Measurements from ENCODE around the gene CCDC9. TPM values are rescaled to one million over a fixed set of nuclear protein-coding genes. Genes with fewer than 3 reads are reported as not detected.

Gene CCDC9
- total RNA-seq, 4 donors from 2014 or later: 13.1 to 22.7 (median 18.5) TPM

DNA sequence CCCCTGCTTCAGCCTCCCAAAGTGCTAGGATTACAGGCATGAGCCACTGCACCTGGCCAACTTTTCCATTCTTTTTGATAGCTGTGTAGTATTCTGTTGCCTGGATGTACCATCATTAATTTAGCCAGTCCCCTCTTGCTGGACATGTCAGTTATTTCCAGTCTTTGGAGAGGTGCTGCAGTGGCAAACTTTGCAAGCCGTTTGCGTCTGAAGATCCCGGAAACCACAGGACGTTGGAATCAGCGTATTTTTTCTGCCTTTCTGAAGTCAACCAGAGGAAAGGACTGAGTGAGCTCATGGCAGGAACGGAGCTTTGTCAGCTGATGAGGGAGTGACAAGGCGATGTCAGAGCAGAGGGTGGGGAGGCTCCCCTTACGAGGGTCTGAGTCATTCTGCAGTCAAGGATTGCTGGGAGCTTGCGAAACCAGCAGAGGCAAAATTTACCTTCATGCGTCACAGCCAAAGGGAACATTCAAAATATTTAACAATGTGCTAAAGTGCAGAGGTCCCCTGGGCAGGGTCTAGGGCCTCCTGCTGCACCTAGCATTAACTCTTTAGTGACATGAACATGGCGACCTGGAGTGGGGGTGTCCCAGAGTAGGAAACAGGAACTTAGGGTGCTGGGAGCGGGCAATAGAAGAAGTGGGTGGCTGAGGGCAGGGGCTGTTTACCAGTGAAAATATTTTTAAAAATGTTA lies 58.9 kb downstream of the CCDC9 start:
- no peaks in the 10 kb centered on the region for H3K9me3 ChIP-seq
- H3K27ac ChIP-seq: peak overlapping the region in 1 of 4 donors; percentile 15
- intact Hi-C loops (cut with DNase I; ENCODE audit: low total_unique reads): no loop called here
- peaks cover 9 to 31% (median 27%) of the 10 kb centered on the region in 3 donors for H3K27me3 ChIP-seq
- peak in 1 of 2 donors; percentile 9 for TF ChIP-seq POLR2A (IDR thresholded peaks at IDR 0.05)
- TF ChIP-seq, protein P1, sequence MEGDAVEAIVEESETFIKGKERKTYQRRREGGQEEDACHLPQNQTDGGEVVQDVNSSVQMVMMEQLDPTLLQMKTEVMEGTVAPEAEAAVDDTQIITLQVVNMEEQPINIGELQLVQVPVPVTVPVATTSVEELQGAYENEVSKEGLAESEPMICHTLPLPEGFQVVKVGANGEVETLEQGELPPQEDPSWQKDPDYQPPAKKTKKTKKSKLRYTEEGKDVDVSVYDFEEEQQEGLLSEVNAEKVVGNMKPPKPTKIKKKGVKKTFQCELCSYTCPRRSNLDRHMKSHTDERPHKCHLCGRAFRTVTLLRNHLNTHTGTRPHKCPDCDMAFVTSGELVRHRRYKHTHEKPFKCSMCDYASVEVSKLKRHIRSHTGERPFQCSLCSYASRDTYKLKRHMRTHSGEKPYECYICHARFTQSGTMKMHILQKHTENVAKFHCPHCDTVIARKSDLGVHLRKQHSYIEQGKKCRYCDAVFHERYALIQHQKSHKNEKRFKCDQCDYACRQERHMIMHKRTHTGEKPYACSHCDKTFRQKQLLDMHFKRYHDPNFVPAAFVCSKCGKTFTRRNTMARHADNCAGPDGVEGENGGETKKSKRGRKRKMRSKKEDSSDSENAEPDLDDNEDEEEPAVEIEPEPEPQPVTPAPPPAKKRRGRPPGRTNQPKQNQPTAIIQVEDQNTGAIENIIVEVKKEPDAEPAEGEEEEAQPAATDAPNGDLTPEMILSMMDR (IDR thresholded peaks at IDR 0.05 in 4 of 5, conservative IDR thresholded peaks at IDR 0.05 in 1 of 5): no peak
- H3K4me3 ChIP-seq: no peak overlapping the region
- H3K36me3 ChIP-seq: no peaks in the 10 kb centered on the region
- peak; percentile 69 to 86 for ATAC-seq
- in situ Hi-C loops (cut with MboI; ENCODE audit: low sequenced_read_pairs in 4 of 4): no loop called here
- H3K4me1 ChIP-seq: no peaks in the 10 kb centered on the region
- peak; percentile 61 to 67 for DNase-seq

DNA sequence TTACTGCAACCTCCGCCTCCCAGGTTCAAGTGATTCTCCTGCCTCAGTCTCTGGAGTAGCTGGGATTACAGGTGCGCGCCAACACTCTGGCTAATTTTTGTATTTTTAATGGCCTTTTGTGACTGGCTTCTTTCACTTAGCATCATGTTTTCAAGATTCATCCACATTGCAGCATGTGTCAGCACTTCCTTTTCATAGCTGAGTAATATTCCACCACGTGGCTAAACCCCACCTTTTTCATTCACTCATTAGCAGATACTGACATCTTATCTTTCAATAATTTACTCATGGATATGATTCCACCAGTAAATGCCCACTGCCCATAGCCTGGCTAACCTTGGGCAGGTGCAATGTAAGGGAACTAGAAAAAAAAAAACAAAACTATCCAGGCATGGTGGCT lies 60.2 kb downstream of the CCDC9 start:
- DNase-seq (no peak), ATAC-seq (no peak)
- in situ Hi-C loops (cut with MboI; ENCODE audit: low sequenced_read_pairs in 4 of 4): no loop called here
- peaks cover 9 to 23% (median 20%) of the 10 kb centered on the region in 3 donors for H3K27me3 ChIP-seq
- intact Hi-C loops (cut with DNase I; ENCODE audit: low total_unique reads): no loop called here
- H3K9me3 ChIP-seq: no peaks in the 10 kb centered on the region
- H3K4me3 ChIP-seq: no peak overlapping the region
- TF ChIP-seq POLR2A (IDR thresholded peaks at IDR 0.05): no peak
- TF ChIP-seq, protein P1 (IDR thresholded peaks at IDR 0.05 in 4 of 5, conservative IDR thresholded peaks at IDR 0.05 in 1 of 5): no peak
- no peaks in the 10 kb centered on the region for H3K4me1 ChIP-seq
- no peaks in the 10 kb centered on the region for H3K36me3 ChIP-seq
- H3K27ac ChIP-seq: no peak overlapping the region

DNA sequence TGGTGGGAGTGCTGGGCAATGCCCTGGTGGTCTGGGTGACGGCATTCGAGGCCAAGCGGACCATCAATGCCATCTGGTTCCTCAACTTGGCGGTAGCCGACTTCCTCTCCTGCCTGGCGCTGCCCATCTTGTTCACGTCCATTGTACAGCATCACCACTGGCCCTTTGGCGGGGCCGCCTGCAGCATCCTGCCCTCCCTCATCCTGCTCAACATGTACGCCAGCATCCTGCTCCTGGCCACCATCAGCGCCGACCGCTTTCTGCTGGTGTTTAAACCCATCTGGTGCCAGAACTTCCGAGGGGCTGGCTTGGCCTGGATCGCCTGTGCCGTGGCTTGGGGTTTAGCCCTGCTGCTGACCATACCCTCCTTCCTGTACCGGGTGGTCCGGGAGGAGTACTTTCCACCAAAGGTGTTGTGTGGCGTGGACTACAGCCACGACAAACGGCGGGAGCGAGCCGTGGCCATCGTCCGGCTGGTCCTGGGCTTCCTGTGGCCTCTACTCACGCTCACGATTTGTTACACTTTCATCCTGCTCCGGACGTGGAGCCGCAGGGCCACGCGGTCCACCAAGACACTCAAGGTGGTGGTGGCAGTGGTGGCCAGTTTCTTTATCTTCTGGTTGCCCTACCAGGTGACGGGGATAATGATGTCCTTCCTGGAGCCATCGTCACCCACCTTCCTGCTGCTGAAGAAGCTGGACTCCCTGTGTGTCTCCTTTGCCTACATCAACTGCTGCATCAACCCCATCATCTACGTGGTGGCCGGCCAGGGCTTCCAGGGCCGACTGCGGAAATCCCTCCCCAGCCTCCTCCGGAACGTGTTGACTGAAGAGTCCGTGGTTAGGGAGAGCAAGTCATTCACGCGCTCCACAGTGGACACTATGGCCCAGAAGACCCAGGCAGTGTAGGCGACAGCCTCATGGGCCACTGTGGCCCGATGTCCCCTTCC lies 63.9 kb downstream of the CCDC9 start:
- peaks cover 13 to 20% (median 15%) of the 10 kb centered on the region in 3 donors for H3K27me3 ChIP-seq
- DNase-seq: no peak
- H3K4me1 ChIP-seq: no peaks in the 10 kb centered on the region
- no peak overlapping the region for H3K4me3 ChIP-seq
- intact Hi-C loops (cut with DNase I; ENCODE audit: low total_unique reads) (no loop called here), in situ Hi-C loops (cut with MboI; ENCODE audit: low sequenced_read_pairs in 4 of 4) (no loop called here)
- H3K9me3 ChIP-seq: no peaks in the 10 kb centered on the region
- no peak for ATAC-seq
- TF ChIP-seq POLR2A (IDR thresholded peaks at IDR 0.05): no peak
- TF ChIP-seq, protein P1 (IDR thresholded peaks at IDR 0.05 in 4 of 5, conservative IDR thresholded peaks at IDR 0.05 in 1 of 5): no peak
- no peaks in the 10 kb centered on the region for H3K36me3 ChIP-seq
- H3K27ac ChIP-seq: no peak overlapping the region

MicroRNAs encoded within 50 kb of the gene (microRNA counts, 767-probe panel; counts per million panel counts)
- 356 to 448 counts per million in 2 donors for microRNA hsa-miR-3190-5p

Small RNAs within 50 kb of the gene (microRNA-seq; reads per million reads assigned to microRNA genes)
- 0 reads per million in 2 donors for gene MIR3190 (ENCODE audit: borderline replicate concordance in 2 of 2)
- 0 reads per million in 2 donors for gene MIR3191 (ENCODE audit: borderline replicate concordance in 2 of 2)

Other genes starting within 250 kb of the CCDC9 start
- 1 to 10 TPM in 1 of 4 donors, under 1 TPM in 1, not detected in 2; 0.61 to 1.1 TPM for gene NPAS1, start 236.7 kb upstream of the CCDC9 start, total RNA-seq
- 10 to 100 TPM; 46.3 to 94.7 (median 71.5) TPM for gene TMEM160, start 207.9 kb upstream of the CCDC9 start, total RNA-seq
- 10 to 100 TPM; 16.2 to 31.7 (median 22.8) TPM for gene ZC3H4, start 142.7 kb upstream of the CCDC9 start, total RNA-seq
- gene SAE1, start 125.7 kb upstream of the CCDC9 start, total RNA-seq: 10 to 100 TPM; 29.7 to 74.6 (median 46.4) TPM
- 1 to 10 TPM; 3.4 to 7.6 (median 4.2) TPM for gene BBC3, start 25.3 kb upstream of the CCDC9 start, total RNA-seq
- gene INAFM1, start 18.4 kb downstream of the CCDC9 start, total RNA-seq: 1 to 10 TPM; 3.9 to 8.5 (median 7.2) TPM
- gene C5AR1, start 53.3 kb downstream of the CCDC9 start, total RNA-seq: 1 to 10 TPM in 3 of 4 donors, under 1 TPM in 1; 0.27 to 3.7 (median 2.1) TPM
- under 1 TPM; 0.15 to 0.97 (median 0.32) TPM for gene C5AR2, start 75.7 kb downstream of the CCDC9 start, total RNA-seq
- 10 to 100 TPM; 14.3 to 19.3 (median 14.7) TPM for gene DHX34, start 92.8 kb downstream of the CCDC9 start, total RNA-seq
- 1 to 10 TPM in 3 of 4 donors, under 1 TPM in 1; 0.24 to 5.4 (median 2.2) TPM for gene MEIS3, start 163.0 kb downstream of the CCDC9 start, total RNA-seq
- not detected for gene SLC8A2, start 215.4 kb downstream of the CCDC9 start, total RNA-seq
- gene KPTN, start 227.7 kb downstream of the CCDC9 start, total RNA-seq: 1 to 10 TPM in 3 of 4 donors, under 1 TPM in 1; 0.91 to 6.4 (median 3.9) TPM